Activated CD8-positive, alpha-beta memory T cell treated with anti-CD3 and anti-CD28 coated beads for 48 hours (primary cell): Measurements from ENCODE around the gene TENT4B.
"Not testable (repeated sequence)": the region's sequence is repeated elsewhere in the genome, so short reads cannot be mapped to it uniquely, and the experiment has no call there.

Experiments used
- DNase-seq, 3 experiments: peaks; one replicate each; pipeline ENCODE4 v3.0.0-alpha.2; 2020; ENCODE audit warnings: low read depth in 2 of 3, low spot score in 2 of 3

Gene TENT4B

DNA sequence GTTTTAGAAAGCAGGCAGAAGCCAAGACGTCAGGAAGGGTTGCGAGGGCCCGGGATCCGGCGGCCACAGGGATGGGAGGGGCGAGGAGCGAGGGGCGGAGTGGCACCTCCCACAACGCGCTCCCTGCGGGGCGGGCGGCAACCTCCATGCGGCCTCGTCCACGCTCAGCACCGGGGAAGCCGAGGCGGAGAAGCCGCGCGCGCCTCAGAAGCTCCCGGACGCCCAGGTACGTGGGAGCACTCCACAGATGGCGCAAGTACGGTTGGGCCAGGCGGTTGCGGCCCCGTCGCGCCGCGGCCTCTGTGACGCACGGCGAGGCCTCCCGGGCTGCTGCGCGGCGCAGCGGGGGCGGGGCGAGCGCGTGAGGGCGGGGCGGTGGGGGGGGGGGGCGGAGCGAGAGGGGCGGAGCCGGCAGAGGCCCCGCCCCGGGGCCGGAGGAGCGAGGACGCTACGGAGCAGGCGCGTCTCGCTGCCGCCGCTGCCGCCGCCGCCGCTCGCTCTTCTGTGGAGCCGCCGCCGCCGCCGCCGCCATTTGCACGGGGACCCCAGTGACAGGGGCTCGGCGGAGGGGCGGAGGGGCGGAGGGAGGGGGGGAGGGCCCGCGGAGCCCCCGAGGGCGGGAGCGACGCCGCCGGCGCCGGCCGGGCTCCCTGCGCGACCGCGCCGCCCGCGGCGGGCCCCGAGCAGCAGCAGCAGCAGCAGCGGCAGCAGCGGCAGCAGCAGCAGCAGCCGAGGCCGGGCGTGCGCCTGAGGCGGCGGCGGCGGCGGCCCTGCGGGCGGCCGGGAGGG, at the start of gene TENT4B:
TENT4B (plus strand) TSS at position 500 of the 789 bp plus-strand sequence. CDS start 316 bp downstream, outside the sequence.
- DNase-seq: peak; percentile 57 to 66 (median 64)

DNA sequence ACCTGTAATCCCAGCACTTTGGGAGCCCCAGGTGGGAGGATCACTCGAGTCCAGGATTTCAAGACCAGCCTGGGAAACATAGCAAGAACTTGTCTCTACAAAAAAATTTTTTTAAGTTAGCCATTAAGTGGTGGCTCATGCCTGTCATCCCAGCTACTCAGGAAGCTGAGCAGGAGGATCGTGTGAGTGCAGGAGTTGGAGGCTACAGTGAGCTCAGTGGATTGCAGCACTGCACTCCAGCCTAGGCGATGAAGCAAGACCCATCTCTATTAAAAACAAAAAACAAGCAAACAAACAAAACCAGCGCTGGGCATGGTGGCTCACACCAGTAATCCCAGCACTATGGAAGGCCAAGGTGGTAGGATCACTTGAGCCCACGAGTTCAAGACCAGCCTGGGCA, 49.3 kb upstream of the TENT4B start:
- DNase-seq: no peak

DNA sequence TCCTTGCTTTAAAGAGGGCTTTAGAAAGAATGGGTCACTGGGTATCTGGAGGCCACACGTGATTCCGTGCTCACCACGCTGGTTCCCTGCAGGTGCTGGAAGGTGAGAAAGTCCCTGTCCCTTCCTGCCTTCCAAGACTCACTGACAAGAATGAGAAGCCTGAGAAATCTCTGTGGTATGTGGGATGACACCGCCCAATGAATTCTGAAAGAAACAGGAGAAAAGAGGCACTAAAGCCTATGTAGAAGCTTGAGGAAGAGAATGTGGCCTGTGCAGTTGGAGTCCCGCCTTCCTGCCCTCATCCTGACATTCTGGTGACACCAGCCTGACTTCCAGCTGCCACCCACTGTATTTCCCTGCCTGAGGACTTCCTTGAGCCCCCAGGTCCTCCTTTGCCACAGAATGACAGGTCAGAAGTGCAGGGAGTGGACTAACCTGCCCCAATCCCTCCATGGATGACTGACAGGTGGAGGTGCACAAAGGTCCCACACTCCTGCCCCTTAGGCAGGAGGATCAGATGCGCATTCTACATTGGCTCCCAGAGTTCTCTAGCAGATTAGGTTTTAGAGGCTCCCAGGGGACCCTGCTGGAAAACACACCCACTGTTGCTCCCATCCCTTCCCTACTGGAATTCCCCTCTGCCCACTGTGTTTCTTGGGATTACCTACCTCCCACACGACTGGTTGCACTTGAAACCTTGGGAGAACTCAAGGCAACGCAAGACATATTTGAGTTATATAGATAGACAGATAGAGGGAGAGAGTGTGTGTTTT, 38.6 kb upstream of the TENT4B start:
- no peak for DNase-seq

DNA sequence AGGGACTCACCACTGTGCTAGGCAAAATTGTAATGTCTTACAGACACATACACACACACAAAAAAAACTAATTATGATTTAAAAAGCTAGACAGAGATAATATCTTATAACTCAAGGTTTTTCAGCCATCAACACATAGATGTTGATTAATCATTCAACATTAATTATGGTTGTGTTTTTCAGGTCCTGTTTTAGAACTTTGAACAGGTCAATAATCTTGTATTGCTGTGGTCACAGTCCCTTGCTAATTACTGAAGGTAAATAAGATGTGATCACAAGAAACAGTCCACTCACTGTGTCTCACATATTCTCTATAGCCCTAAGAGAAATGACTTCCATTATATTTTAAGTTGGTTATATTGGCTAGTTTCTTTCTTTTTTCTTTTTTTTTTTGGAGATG, 32.4 kb upstream of the TENT4B start:
- no peak for DNase-seq

DNA sequence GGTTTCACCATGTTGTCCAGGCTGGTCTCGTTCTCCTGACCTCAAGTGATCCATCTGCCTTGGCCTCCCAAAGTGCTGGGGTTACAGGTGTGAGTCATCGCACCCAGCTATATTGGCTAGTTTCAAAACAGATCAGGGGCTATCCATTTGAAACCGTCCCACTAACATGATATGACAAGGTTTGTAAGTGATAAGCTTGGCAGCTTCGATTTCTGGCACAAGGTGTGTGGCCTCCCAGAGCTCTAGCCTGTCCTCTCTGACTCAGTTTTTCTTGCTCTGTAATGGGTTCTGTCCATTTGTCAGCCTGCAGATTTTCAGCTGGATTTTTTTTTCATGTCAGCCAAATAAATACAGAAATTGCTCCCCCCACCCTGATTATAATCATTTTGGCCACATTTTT, 31.8 kb upstream of the TENT4B start:
- DNase-seq: no peak

DNA sequence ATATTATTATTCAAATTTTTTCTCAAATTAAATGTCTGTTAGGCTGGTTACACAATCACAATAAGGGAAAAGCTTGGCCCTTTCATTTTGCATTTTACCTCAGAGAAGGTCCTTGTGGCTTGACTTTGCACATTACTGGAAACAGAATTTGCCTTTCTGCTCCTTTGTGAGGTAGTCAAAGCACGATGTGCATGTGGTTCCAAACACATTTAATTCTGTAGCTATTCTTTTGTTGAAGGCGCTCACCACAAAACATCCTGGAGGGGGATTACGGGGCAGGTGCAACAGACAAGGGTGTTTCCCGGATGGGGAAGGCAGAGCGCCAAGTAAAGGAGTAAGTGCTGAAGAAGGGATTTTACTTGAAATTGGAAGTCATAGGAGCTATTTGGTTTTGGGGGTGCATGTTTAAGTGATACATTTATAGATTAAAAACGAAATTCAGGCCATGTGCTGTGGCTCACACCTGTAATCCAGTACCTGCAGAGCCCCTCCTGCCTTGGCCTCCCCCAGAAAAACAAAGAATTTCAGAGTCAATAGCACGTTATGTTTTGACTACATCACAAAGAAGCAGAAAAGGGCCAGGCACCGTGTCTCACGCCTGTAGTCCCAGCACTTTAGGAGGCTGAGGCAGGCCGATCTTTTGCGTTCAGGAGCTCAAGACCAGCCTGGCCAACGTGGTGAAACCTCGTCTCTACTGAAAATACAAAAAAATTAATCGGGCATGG, 31.2 kb upstream of the TENT4B start:
- DNase-seq: peak in 1 of 3 experiments; percentile 2

DNA sequence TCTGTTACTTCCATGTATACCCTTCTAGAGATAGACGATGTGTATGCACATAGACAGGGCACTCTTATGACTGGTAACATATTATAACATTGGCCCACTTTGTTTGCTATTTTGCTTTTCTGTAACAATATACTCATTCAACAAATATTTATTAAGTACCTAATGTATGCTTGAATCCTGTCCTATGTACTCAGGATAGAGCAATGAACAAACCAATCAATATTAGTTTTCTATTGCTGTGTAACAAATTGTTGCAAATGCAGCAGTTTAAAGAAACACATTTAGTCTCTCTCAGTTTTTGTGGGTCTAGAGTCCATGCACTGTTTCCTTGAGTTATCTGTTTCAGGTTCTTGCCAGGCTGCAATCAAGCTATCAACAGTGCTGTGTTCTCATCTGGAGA, 29.7 kb upstream of the TENT4B start:
- DNase-seq: no peak

DNA sequence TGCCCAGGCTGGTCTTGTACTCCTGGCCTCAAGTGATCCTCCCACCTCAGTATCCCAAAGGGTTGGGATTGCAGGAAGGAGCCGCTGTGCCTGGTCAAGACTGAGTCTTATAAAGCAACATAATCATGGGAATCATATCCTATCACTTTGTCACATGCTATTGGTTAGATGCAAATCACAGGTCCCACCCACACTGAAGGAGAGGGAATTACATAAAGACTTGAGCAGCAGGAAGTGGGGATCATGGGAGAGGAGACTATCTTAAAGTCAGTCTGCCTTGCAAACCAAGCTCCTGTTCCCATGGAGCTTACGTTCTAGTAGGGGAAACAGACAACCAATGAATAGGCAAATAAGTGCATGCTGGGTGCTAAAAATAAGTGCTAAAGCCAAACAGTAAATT, 28.3 kb upstream of the TENT4B start:
- no peak for DNase-seq

DNA sequence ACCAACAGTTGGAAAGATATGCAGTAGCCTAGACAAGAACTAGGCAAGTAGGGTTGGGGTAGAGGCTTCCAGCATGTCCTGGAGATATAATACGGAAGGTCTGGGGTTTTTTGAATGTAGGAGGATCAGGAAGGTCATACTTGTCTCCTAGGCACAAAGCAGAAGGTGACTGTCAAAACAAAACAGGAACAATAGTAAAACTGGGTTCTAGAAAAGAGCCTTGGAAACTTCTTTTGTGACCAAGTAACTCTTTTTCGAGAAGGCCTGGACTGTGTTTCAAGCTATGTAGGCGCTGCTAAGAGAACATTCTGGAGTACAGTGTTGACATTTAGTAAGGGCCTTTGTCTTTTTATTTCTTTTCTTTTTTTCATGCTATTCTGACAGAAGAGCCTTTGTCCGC, 26.9 kb upstream of the TENT4B start:
- DNase-seq: no peak

DNA sequence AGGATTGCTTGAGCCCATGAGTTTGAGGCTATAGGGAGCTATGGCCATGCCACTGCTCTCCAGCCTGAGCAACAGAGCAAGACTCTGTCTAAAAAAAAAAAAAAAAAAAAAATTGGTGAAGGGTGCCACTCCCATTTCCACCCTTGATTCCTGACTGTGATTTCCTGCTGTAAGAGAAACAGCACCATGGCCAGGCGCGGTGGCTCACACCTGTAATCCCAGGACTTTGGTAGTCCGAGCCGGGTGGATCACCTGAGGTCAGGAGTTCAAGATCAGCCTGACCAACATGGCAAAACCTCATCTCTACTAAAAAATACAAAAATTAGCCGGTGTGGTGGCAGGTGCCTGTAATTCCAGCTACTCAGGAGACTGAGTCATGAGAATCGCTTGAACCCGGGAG, 20.5 kb upstream of the TENT4B start:
- DNase-seq: not testable (repeated sequence)

DNA sequence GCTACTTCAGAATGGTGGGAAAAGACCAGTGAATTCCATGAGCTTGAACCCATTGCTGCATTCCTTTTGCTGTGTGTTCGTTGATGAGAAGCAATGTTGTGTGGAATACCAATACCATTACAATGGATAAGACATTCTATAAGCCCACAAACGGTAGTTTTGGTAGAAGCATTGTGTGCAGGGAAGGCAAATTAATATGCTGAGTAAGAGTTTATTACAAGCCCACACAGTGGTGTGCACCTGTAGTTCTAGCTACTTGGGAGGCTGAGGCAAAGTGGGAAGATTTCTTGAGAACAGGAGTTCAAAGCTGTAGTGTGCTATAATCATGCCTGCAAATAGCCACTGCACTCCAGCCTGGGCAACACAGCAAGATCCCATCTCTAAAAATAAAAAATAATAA, 19.9 kb upstream of the TENT4B start:
- no peak for DNase-seq

DNA sequence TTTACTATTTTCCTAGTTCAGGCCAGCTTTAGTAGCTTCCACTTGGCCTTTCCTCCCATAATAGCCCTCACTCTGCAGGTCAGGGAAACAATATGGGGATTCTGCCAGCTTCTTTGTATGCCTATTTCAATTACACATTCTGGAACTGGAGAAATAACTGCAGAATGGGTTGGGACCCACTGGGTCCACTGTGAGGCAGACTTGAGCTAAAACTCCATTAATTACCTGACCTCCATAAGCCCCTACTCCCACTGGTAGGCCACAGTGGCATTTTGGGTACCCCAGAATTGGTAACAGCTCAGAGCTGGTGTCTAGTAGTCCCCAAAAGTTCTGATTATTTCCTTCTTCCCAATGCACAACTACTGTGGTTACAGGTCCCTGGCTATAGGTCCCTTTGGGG, 16.7 kb upstream of the TENT4B start:
- DNase-seq: no peak

DNA sequence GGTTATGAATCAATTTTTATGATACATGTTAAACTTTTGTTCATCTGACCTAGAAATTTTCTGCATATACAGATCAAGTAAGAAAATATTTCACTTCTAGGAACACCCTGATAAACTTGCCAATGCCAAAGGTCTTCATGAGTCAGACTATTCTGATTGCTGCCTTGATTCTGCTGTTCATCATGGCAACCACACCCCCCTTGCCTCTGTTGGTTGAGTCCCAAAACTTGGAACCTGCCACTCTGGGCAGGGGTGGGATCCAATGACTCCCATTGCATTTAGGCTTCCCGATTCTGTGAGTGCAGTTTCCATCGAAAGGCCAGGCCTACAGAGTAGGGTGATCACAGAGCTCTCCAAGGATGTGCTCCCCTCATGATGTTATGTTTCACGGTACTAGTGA, 15.8 kb upstream of the TENT4B start:
- no peak for DNase-seq

DNA sequence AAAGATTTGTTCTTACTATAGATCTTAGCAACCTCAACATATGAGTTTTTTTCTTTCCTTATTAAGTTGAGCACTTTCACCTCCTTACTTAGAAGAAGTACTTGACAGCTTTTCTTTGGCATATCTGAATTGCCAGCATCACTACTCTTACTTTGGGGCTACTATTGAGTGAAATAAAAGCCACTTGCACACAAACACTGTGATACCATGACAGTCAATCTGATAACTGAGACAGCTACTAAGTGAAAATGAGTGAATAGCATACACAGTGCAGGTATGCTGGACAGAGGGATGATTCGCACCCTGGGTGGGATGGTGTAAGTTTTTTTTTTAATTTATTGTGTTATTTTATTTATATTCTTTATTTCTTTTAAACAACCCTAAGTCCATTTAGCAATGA, 13.5 kb upstream of the TENT4B start:
- DNase-seq: no peak

DNA sequence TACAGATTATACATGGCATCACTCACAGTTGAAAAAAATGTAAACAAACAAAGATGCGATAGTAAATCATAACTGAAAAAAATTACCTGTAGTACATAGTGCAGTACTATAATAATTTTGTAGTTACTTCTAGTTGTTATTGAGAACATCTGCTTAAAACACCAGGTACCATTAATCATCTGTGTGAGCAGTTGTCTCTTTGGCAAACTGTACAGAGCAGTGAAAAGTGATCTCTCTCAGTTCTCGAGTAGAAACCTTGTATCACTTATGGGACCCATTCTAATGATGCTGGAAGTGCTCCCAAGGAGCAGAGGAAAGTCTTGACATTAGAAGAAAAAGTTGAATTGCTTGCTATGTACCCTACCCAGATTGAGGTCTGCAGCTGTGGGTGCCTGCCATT, 8.9 kb upstream of the TENT4B start:
- DNase-seq: no peak

DNA sequence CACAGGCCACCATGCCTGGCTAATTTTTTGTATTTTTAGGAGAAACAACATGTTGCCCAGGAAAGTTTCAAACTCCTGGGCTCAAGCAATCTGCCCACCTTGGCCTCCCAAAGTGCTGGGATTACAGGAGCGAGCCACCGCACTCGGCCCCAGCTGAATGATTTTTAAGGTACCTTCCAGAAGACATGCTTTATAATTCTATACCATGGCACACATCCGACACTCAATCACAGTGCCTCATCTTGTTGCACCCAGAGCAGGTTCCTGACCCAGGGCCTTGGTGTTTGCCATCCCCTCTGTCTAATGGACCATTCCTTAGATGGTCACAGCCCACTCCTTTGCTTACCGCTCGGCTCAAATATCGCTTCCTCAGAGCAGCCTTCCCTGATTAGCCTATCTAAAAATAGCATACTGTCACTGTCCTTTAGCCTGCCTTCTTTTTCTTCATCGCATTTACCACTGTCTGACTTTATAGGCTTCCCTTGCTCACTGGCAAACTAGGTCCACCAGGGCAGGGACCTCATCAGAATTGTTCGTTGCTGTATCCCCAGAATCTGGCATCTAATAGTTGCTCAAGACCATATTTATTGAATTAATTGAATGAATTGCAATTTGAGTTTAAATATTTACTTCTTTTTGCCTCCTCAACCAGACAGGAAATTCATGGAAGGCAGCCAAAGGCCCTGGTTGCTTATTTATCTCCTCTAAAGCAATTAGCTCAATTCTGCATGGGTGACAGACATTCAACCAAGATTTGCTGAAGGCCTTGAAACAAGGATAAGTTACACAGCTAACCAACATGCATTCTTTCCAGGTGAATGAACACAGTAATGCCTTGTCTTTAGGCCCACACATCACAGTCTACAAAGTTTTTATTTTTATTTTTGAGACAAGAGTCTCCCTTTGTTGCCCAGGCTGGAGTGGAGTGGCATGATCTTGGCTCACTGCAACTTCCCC, 6.3 kb upstream of the TENT4B start:
- DNase-seq: no peak

DNA sequence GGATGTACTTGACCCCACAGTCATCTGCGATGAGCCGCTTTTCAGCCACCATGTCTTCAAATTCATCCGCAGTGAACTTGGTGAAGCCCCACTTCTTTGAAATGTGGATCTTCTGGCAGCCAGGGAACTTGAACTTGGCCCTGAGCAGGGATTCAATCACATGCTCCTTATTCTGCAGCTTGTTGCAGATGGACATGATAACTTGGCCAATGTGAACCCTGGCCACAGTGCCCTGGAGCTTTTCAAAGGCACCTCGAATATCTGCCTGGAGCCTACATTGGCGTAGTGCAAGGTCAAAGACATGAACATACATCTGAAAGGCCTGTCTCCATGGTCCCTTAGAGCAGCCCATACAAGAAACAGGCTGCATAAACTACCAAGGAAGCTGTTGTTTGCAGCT, 1.8 kb upstream of the TENT4B start:
- no peak for DNase-seq

DNA sequence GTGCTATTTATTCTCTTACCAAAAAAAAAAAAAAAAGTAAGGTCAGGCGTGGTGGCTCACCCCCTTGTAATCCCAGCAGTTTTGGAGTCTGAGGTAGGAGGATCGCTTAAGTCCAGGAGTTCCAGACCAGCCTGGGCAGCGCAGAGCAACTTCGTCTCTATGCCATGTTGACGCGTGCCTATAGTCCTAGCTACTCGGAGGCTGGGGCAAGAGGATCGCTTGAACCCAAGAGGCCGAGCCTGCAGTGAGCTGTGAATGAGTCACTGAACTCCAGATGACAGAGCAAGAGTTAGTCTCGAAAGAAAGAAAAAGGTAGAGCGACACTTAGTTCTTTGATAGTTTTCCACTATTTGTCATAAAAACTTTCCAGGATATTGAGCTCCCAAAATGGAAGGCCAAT, 1.4 kb upstream of the TENT4B start:
- no peak for DNase-seq

DNA sequence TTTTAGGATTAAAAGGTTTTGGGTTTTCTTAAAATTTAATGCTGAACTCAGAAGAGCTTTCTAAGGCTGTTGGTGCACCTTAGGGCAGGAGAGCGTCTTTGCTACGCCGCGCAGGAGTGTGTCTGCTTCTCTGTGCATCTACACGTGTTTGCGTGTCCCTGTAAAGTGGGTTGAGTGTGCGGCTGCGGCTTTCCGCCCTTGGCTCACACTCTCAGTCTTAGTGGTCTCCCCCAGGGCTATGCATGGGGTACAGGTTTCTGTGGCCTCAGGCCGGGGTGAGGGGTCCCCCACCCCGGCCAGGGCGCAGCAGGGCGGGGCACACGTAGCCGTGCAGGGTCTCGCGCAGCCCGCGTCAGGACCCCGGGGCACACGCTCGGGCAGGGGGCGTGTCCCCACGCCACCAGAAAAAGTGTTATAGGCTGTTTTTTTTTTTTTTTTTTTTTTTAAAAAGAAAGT, 727 bp upstream of the TENT4B start:
- peak; percentile 33 to 56 (median 56) for DNase-seq

DNA sequence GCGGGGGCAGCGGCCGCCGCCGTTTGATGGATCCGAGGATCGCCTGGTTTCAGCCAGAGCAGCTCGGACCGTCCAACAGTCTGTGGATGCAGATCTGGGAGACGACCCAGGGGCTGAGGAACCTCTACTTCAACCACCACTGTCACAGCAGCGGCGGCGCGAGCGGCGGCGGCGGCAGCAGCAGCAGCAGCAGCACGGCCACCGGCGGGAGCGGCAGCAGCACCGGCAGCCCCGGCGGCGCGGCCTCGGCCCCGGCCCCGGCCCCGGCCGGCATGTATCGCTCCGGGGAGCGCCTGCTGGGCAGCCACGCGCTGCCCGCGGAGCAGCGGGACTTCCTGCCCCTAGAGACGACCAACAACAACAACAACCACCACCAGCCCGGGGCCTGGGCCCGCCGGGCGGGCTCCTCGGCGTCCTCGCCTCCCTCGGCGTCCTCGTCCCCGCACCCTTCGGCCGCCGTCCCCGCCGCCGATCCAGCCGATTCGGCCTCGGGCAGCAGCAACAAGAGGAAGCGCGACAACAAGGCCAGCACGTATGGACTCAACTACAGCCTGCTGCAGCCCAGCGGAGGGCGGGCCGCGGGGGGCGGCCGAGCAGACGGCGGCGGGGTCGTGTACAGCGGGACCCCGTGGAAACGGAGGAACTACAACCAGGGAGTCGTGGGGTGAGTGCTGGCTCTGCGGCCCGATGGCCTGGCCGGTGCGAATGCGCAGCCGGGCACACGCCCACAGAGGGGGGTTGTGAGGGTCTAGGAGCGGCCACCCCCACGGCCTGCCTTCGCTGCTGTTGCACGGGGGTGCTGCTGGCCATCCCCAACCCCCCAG, 702 bp downstream of the TENT4B start:
- DNase-seq: peak in 2 of 3 experiments; percentile 6 to 27
